K562 (cell line): ENCODE results near the gene ZKSCAN1. TPM values are rescaled to one million over a fixed set of nuclear protein-coding genes. Genes with fewer than 3 reads are reported as not detected.

Experiments used
- ATAC-seq: fragments of 200-7000 bp; cut with Tn5 transposase; 3 replicates; pipeline ENCODE4 v1.9.1; 2020; ENCODE audit warnings: moderate library complexity
- BruUV-seq: library from RNA; stranded (reverse); fragments of 400-500 nt; replicated peaks from 2 replicates; lab custom pipeline; 2021; lab: Mats Ljungman, UMichigan
- CTCF ChIA-PET: fragments of 300-600 bp; formaldehyde crosslinking; extraction: SDS; loops from one replicate; lab custom pipeline; 2021; ENCODE audit warnings: low intra/inter-chr PET ratio; lab: Yijun Ruan, JAX
- POLR2A ChIA-PET: fragments of 300-600, 350-650 bp; sonication (Branson Sonifier 250); formaldehyde crosslinking; extraction: SDS; loops from one replicate; lab custom pipeline; 2021; ENCODE audit warnings: antibody characterized with exemption, inconsistent platforms; lab: Yijun Ruan, JAX
- DNase-seq, 4 experiments: peaks; one replicate each; pipeline versions ENCODE4 v3.0.0 to v3.0.0-alpha.2; 2011 to 2018; ENCODE audit warnings: low spot score in 3 of 4, mixed read lengths in 3 of 4; ENCODE audit errors: extremely low read depth in 1 of 4
- FAIRE-seq: peaks from 2 replicates; lab custom pipeline; 2011; peaks lifted over from hg19 to GRCh38; lab: Jason Lieb, UNC
- H2AFZ ChIP-seq: 2 replicates; pipeline ENCODE4 v1.6.0; 2011; ENCODE audit warnings: low read depth, low read length, control low read depth, inconsistent platforms
- H3K27ac ChIP-seq: fragments of 200-600 bp; 3 replicates; pipeline ENCODE4 v1.8.0; 2011; ENCODE audit warnings: low read depth, mild to moderate bottlenecking, control low read depth, inconsistent platforms, low read length, moderate library complexity, mixed read lengths; ENCODE audit errors: extremely low read depth
- H3K27me3 ChIP-seq, 2 experiments: fragments of 300-600 bp in 1 of 2; 2 replicates in 1 of 2; 3 replicates in 1 of 2; pipeline versions ENCODE4 v1.6.0 to v1.8.0; 2011; ENCODE audit warnings: inconsistent platforms in 2 of 2, low read length in 2 of 2, mild to moderate bottlenecking in 1 of 2, mixed read lengths in 1 of 2, moderate library complexity in 1 of 2; ENCODE audit not compliant: control insufficient read depth in 2 of 2, insufficient read depth in 2 of 2
- H3K36me3 ChIP-seq: fragments of 300-600 bp; 3 replicates; pipeline ENCODE4 v1.8.0; 2011; ENCODE audit warnings: mild to moderate bottlenecking, low read length, inconsistent platforms; ENCODE audit not compliant: control insufficient read depth, insufficient read depth
- H3K4me1 ChIP-seq, 2 experiments: fragments of 200-600 bp in 1 of 2; replicated peaks in 1 of 2; 2 replicates in 1 of 2; 3 replicates in 1 of 2; pipeline versions ENCODE4 v1.5.1 to v1.8.0; 2011; ENCODE audit warnings: inconsistent platforms in 2 of 2, low read length in 2 of 2, mild to moderate bottlenecking in 1 of 2, mixed read lengths in 1 of 2, moderate library complexity in 1 of 2; ENCODE audit not compliant: control insufficient read depth in 2 of 2, insufficient read depth in 2 of 2
- H3K4me2 ChIP-seq: 2 replicates; pipeline ENCODE4 v1.6.1; 2011; ENCODE audit warnings: low read length, control low read depth, inconsistent platforms, mixed read lengths; ENCODE audit not compliant: insufficient read depth
- H3K4me3 ChIP-seq: fragments of 200-600 bp; sonication (generic), shearing (Covaris generic); 2 replicates; pipeline ENCODE4 v1.5.1; 2016; ENCODE audit warnings: control low read depth, inconsistent platforms
- H3K79me2 ChIP-seq: fragments of 200-600 bp; 3 replicates; pipeline ENCODE4 v1.8.0; 2011; ENCODE audit warnings: low read length, inconsistent platforms; ENCODE audit not compliant: control insufficient read depth, insufficient read depth
- H3K9ac ChIP-seq, 2 experiments: 2 replicates each; pipeline versions ENCODE4 v1.6.0 to v1.6.1; 2011; ENCODE audit warnings: low read depth in 2 of 2, low read length in 2 of 2, control low read depth in 1 of 2, inconsistent platforms in 1 of 2, mild to moderate bottlenecking in 1 of 2, mixed read lengths in 1 of 2; ENCODE audit not compliant: insufficient read depth in 1 of 2
- H3K9me1 ChIP-seq: one replicate; pipeline ENCODE4 v1.6.0; 2011; ENCODE audit warnings: inconsistent platforms, mild to moderate bottlenecking, low read length, moderate library complexity; ENCODE audit not compliant: control insufficient read depth, insufficient read depth
- H3K9me3 ChIP-seq: replicated peaks from 2 replicates; pipeline ENCODE4 v1.5.1; 2011; ENCODE audit warnings: low read depth, low read length, inconsistent platforms; ENCODE audit not compliant: control insufficient read depth, insufficient read depth
- H4K20me1 ChIP-seq: replicated peaks from 2 replicates; pipeline ENCODE4 v1.6.1; 2011; ENCODE audit warnings: low read length, inconsistent platforms, mixed read lengths; ENCODE audit not compliant: control insufficient read depth, insufficient read depth
- POLR2AphosphoS5 ChIP-seq: IDR thresholded peaks from 2 replicates; pipeline ENCODE4 v1.6.1; 2011; ENCODE audit warnings: mild to moderate bottlenecking, low read depth, low read length, moderate library complexity; ENCODE audit not compliant: control insufficient read depth, insufficient read depth
- STAT6 ChIP-seq: sonication (generic); formaldehyde crosslinking; IDR thresholded peaks from 2 replicates; pipeline ENCODE4 v1.8.1; 2023; ENCODE audit warnings: mild to moderate bottlenecking, missing genetic modification reagents
- ZNF263 ChIP-seq: sonication (generic); formaldehyde crosslinking; IDR thresholded peaks from 2 replicates; pipeline ENCODE4 v1.8.0; 2022; ENCODE audit warnings: mild to moderate bottlenecking, missing genetic modification reagents, borderline replicate concordance
- WGBS: fragments of 100-300 bp; shearing (Covaris generic); methylation state at CpG from one replicate; pipeline ENCODE4 v1.1.6; 2016; ENCODE audit warnings: low coverage, mixed read lengths; ENCODE audit not compliant: insufficient coverage; ENCODE audit errors: missing lambda C conversion rate; 5-methylcytosine and 5-hydroxymethylcytosine counted together
- in situ Hi-C: fragments of 300-500 bp; cut with MboI; formaldehyde crosslinking; loops from 4 replicates; pipeline ENCODE4 v1.15.0; 2018; ENCODE audit warnings: inconsistent platforms, mixed read lengths
- intact Hi-C: fragments of 100-400 bp; cut with micrococcal nuclease; formaldehyde crosslinking; loops from 2 replicates; pipeline ENCODE4 v1.14.2; 2022
- polyA plus RNA-seq, 8 experiments: library from polyadenylated mRNA; depleted of rRNA in 4 of 8; stranded (reverse) in 5 of 8; unstranded in 3 of 8; fragments of >200 nt; fragmentation: Nextera tagmentation in 2 of 8; fragmentation: Illumina TruSeq in 1 of 8; extraction: Ambion mirVana in 2 of 8; extraction: Trizol in 1 of 8; gene quantifications; 2 replicates each; pipeline versions ENCODE4 v1.2.1 to v1.2.3, GENCODE V29; 2011 to 2014; ENCODE audit warnings: inconsistent platforms in 1 of 8, missing spikeins in 1 of 8
- total RNA-seq, 7 experiments: library from RNA; depleted of rRNA in 6 of 7; stranded (reverse); fragments of >200 nt in 6 of 7; fragmentation: Illumina TruSeq in 2 of 7; extraction: Trizol in 2 of 7; gene quantifications; 2 replicates each; pipeline versions ENCODE4 v1.2.1 to v1.2.3, GENCODE V29; 2011 to 2021; ENCODE audit warnings: low replicate concordance in 1 of 7
- TF ChIP-seq, protein P1 (sequence below): fragments of 450-650 bp; IDR thresholded peaks from 2 replicates; pipeline ENCODE4 v1.6.1; 2014; ENCODE audit warnings: low read depth, mild to moderate bottlenecking, moderate library complexity, borderline replicate concordance

ZKSCAN1 gene
- total and polyA plus RNA-seq, 9 of the 15 experiments (the other 6 are each of a cell fraction or from before 2014, with no cell fraction given) = 5.3 to 43.0 (median 23.2) TPM

DNA sequence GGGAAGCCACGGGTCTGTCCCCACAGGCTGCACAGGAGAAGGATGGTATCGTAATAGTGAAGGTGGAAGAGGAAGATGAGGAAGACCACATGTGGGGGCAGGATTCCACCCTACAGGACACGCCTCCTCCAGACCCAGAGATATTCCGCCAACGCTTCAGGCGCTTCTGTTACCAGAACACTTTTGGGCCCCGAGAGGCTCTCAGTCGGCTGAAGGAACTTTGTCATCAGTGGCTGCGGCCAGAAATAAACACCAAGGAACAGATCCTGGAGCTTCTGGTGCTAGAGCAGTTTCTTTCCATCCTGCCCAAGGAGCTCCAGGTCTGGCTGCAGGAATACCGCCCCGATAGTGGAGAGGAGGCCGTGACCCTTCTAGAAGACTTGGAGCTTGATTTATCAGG, 8.1 kb downstream of the ZKSCAN1 start:
- TF ChIP-seq ZNF263 (CRISPR knock-in tag) = no peak
- no peak for TF ChIP-seq STAT6 (CRISPR knock-in tag)
- peak; percentile 24; the same call in 1 of the 2 replicates for TF ChIP-seq POLR2AphosphoS5
- TF ChIP-seq, protein P1, sequence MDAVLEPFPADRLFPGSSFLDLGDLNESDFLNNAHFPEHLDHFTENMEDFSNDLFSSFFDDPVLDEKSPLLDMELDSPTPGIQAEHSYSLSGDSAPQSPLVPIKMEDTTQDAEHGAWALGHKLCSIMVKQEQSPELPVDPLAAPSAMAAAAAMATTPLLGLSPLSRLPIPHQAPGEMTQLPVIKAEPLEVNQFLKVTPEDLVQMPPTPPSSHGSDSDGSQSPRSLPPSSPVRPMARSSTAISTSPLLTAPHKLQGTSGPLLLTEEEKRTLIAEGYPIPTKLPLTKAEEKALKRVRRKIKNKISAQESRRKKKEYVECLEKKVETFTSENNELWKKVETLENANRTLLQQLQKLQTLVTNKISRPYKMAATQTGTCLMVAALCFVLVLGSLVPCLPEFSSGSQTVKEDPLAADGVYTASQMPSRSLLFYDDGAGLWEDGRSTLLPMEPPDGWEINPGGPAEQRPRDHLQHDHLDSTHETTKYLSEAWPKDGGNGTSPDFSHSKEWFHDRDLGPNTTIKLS = no peak
- peaks cover 0 to 4% of the 10 kb centered on the region in 2 experiments; a peak in 1 of 5 replicates for H3K4me1 ChIP-seq
- no peaks in the 10 kb centered on the region for H3K9me3 ChIP-seq
- H3K36me3 ChIP-seq = peaks cover 70% of the 10 kb centered on the region
- WGBS = 97% methylated on average over 12 of the region's 12 CpGs
- in situ Hi-C loops (no loop called here), intact Hi-C loops (no loop called here)
- ChIA-PET CTCF (no interaction called here), POLR2A (interaction anchor here (1.7 kb wide), 1 partner anchor 8 kb away, joined by 9 read pairs; the partner anchor contains the start of gene ZKSCAN1)
- peaks cover 36% of the 10 kb centered on the region for H3K79me2 ChIP-seq
- BruUV-seq = no TSS peak
- ATAC-seq = no peak
- no peak for FAIRE-seq
- peaks cover 9% of the 10 kb centered on the region for H4K20me1 ChIP-seq
- H3K27me3 ChIP-seq = no peaks in the 10 kb centered on the region
- H3K9ac ChIP-seq = peak overlapping the region in 1 of 2 experiments; percentile 33; a peak in 1 of 4 replicates
- no peak overlapping the region for H3K4me3 ChIP-seq
- no peak overlapping the region for H2AFZ ChIP-seq
- H3K4me2 ChIP-seq = no peak overlapping the region
- DNase-seq = no peak
- H3K27ac ChIP-seq = no peak overlapping the region
- no peaks in the 10 kb centered on the region for H3K9me1 ChIP-seq
